MM.1S (cell line): ENCODE data around the gene PLIN4.
A peak's percentile ranks its signal among the peaks of the same experiment; 100 is the strongest.

Experiments
- DNase-seq: peaks from one replicate; pipeline ENCODE4 v3.0.0-alpha.2; 2015
- H2AFZ ChIP-seq: fragments of 300-600 bp; sonication (generic); 2 replicates; pipeline ENCODE4 v1.6.0; 2016; ENCODE audit warnings: antibody characterized with exemption, low read length
- H3F3A ChIP-seq: fragments of 300-600 bp; sonication (generic); 2 replicates; pipeline ENCODE4 v1.6.1; 2016; ENCODE audit warnings: mild to moderate bottlenecking, antibody characterized with exemption, low read length, moderate library complexity, mixed read lengths; ENCODE audit not compliant: insufficient read depth
- H3K27ac ChIP-seq: fragments of 300-600 bp; sonication (generic); 2 replicates; pipeline ENCODE4 v1.5.1; 2016; ENCODE audit warnings: mild to moderate bottlenecking, low read length
- H3K27me3 ChIP-seq: fragments of 300-600 bp; sonication (generic); replicated peaks from 2 replicates; pipeline ENCODE4 v1.6.0; 2016; ENCODE audit warnings: low read length; ENCODE audit not compliant: insufficient read depth
- H3K36me3 ChIP-seq: fragments of 300-600 bp; sonication (generic); replicated peaks from 2 replicates; pipeline ENCODE4 v1.6.1; 2016; ENCODE audit warnings: mild to moderate bottlenecking, low read length, mixed read lengths; ENCODE audit not compliant: insufficient read depth
- H3K4me1 ChIP-seq: fragments of 300-600 bp; sonication (generic); 2 replicates; pipeline ENCODE4 v1.6.1; 2016; ENCODE audit warnings: low read length, mixed read lengths
- H3K4me2 ChIP-seq: fragments of 300-600 bp; sonication (generic); 2 replicates; pipeline ENCODE4 v1.6.0; 2016; ENCODE audit warnings: low read depth, low read length
- H3K4me3 ChIP-seq: fragments of 300-600 bp; sonication (generic); 2 replicates; pipeline ENCODE4 v1.5.1; 2016; ENCODE audit warnings: low read length, mixed read lengths
- H3K79me2 ChIP-seq: fragments of 300-600 bp; sonication (generic); 2 replicates; pipeline ENCODE4 v1.6.1; 2016; ENCODE audit warnings: mixed run types, low read length, mixed read lengths
- H3K9ac ChIP-seq: fragments of 300-600 bp; sonication (generic); 2 replicates; pipeline ENCODE4 v1.6.1; 2016; ENCODE audit warnings: low read length, mixed read lengths
- H3K9me2 ChIP-seq: fragments of 300-600 bp; sonication (generic); replicated peaks from 2 replicates; pipeline ENCODE4 v1.6.1; 2016; ENCODE audit warnings: mild to moderate bottlenecking, low read length, mixed read lengths; ENCODE audit not compliant: insufficient read depth
- H3K9me3 ChIP-seq: fragments of 300-600 bp; sonication (generic); replicated peaks from 2 replicates; pipeline ENCODE4 v1.6.1; 2016; ENCODE audit warnings: mild to moderate bottlenecking, low read length, mixed read lengths; ENCODE audit not compliant: insufficient read depth
- H4K20me1 ChIP-seq: fragments of 300-600 bp; sonication (generic); 2 replicates; pipeline ENCODE4 v1.6.1; 2016; ENCODE audit warnings: mild to moderate bottlenecking, low read length, moderate library complexity, mixed read lengths; ENCODE audit not compliant: insufficient read depth
- EZH2 ChIP-seq: fragments of 300-600 bp; sonication (generic); optimal IDR thresholded peaks from 2 replicates; pipeline ENCODE3; 2017; ENCODE audit warnings: low read depth, mild to moderate bottlenecking, antibody characterized with exemption, low read length, mixed read lengths
- EZH2phosphoT487 ChIP-seq: fragments of 300-600 bp; sonication (generic); IDR thresholded peaks from 2 replicates; pipeline ENCODE4 v1.6.1; 2018; ENCODE audit warnings: antibody characterized with exemption, low read length
- TF ChIP-seq, protein P1 (sequence below): fragments of 300-600 bp; sonication (generic); IDR thresholded peaks from 2 replicates; pipeline ENCODE4 v1.5.1; 2016; ENCODE audit warnings: antibody characterized with exemption, low read length, mixed read lengths

The PLIN4 gene

DNA sequence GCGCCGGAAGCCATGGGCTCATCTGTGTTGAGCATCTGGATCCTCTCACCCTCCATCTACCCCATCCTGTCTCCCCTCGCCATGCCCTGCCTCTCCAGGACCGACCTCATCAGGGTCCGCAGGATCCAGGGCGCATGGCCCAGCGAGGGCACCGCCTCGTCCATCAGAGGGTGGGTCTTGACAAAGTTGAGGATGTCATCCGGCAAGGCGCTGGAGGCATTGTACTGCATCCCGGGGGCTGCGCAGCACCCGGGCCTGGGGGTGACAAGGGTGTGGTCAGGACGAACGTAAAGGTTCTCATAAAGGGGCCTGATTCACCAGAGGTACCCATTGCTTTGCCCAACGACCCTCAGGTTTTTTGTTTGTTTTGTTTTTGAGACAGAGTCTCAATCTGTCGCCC is 31.7 kb upstream of the PLIN4 start:
- Histone ChIP-seq H3K9me2 (no peaks in the 10 kb centered on the region), H3K4me2 (no peak overlapping the region), H3K4me1 (no peaks in the 10 kb centered on the region), H3K27ac (no peak overlapping the region), H3K9ac (no peak overlapping the region), H2AFZ (no peak overlapping the region), H3K36me3 (no peaks in the 10 kb centered on the region), H3K27me3 (peaks cover 78% of the 10 kb centered on the region), H3K9me3 (no peaks in the 10 kb centered on the region), H4K20me1 (no peaks in the 10 kb centered on the region), H3K4me3 (no peak overlapping the region), H3K79me2 (no peaks in the 10 kb centered on the region), H3F3A (no peaks in the 10 kb centered on the region)
- DNase-seq, result no peak
- TF ChIP-seq EZH2 (no peak), EZH2phosphoT487 (no peak)
- TF ChIP-seq, protein P1, sequence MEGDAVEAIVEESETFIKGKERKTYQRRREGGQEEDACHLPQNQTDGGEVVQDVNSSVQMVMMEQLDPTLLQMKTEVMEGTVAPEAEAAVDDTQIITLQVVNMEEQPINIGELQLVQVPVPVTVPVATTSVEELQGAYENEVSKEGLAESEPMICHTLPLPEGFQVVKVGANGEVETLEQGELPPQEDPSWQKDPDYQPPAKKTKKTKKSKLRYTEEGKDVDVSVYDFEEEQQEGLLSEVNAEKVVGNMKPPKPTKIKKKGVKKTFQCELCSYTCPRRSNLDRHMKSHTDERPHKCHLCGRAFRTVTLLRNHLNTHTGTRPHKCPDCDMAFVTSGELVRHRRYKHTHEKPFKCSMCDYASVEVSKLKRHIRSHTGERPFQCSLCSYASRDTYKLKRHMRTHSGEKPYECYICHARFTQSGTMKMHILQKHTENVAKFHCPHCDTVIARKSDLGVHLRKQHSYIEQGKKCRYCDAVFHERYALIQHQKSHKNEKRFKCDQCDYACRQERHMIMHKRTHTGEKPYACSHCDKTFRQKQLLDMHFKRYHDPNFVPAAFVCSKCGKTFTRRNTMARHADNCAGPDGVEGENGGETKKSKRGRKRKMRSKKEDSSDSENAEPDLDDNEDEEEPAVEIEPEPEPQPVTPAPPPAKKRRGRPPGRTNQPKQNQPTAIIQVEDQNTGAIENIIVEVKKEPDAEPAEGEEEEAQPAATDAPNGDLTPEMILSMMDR, result no peak

GRCh38 chr19:4548238-4548584 is 29.9 kb upstream of the PLIN4 start:
- TF ChIP-seq EZH2 (no peak), EZH2phosphoT487 (no peak)
- TF ChIP-seq, protein P1, result no peak
- Histone ChIP-seq H3K9me3 (no peaks in the 10 kb centered on the region), H3K36me3 (no peaks in the 10 kb centered on the region), H2AFZ (no peak overlapping the region), H3K9me2 (no peaks in the 10 kb centered on the region), H3K79me2 (no peaks in the 10 kb centered on the region), H3K27me3 (peaks cover 77% of the 10 kb centered on the region), H3K4me3 (no peak overlapping the region), H3K4me1 (no peaks in the 10 kb centered on the region), H3K4me2 (no peak overlapping the region), H4K20me1 (no peaks in the 10 kb centered on the region), H3F3A (no peaks in the 10 kb centered on the region), H3K27ac (no peak overlapping the region), H3K9ac (no peak overlapping the region)
- no peak for DNase-seq

DNA sequence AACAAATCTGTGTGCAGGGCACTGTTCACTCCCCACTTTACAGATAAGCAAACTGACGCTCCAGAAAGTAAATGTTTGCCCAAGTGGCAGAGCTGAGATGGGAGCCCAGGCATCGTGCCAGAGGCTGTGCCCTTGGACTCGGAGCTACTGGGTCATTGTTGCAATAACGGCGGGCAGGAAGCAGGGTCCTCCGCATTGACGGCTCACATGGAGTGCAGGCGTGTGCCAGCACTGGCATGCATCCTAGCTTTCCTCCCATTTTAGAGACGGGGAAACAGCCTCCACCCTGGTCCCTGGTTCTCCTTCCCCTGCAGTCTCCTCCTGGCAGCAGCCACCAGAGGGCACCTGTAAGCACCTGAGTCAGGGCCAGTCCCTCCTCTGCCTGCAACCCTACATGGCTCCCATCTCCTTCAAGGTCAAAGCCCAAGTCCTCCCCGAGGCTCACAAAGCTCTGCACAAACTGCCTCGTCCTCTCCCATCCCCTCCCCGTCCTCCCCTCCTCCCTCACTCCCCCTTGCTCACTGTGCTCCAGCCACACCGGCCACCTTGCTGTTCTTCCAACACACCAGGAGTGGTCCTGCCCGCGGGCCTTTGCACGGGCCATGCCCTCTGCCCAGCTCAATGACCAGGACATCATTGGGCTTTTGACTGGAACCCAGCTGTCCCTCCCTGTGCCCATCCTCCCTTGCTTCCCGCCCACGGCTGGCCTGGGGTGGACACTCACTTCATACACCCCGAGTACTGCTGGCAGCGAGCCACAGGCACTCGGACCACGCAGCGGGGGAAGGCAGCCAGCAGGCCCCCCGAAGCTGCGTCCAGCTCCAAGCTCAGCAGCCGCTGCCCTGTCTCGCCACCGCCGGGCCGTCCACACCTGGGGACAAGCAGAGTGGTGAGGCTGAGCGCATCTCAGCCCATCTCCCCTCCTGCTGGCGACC is 29.3 kb upstream of the PLIN4 start:
- peaks cover 72% of the 10 kb centered on the region for H3K27me3 ChIP-seq
- H3K4me3 ChIP-seq, result no peak overlapping the region
- no peaks in the 10 kb centered on the region for H3F3A ChIP-seq
- H3K4me1 ChIP-seq, result no peaks in the 10 kb centered on the region
- H3K9ac ChIP-seq, result no peak overlapping the region
- H2AFZ ChIP-seq, result no peak overlapping the region
- no peak overlapping the region for H3K4me2 ChIP-seq
- no peak for DNase-seq
- no peaks in the 10 kb centered on the region for H3K9me3 ChIP-seq
- no peaks in the 10 kb centered on the region for H3K36me3 ChIP-seq
- no peaks in the 10 kb centered on the region for H4K20me1 ChIP-seq
- no peaks in the 10 kb centered on the region for H3K9me2 ChIP-seq
- TF ChIP-seq, protein P1, result peak; percentile 50
- TF ChIP-seq EZH2, result no peak
- TF ChIP-seq EZH2phosphoT487, result no peak
- H3K79me2 ChIP-seq, result no peaks in the 10 kb centered on the region
- no peak overlapping the region for H3K27ac ChIP-seq
